ENCODE measurements around the gene PIGC.
A peak's percentile ranks its signal among the peaks of the same experiment; 100 is the strongest.

Gene PIGC

GRCh38 chr1:172451002-172451443 lies 7.2 kb upstream of the PIGC start (continued):
- peak; percentile 92 for TF ChIP-seq ZFHX2 (tag by site-specific recombination; conservative IDR thresholded peaks at IDR 0.05)
- TF ChIP-seq ZIC2 (tag by site-specific recombination; IDR thresholded peaks at IDR 0.05): no peak
- TF ChIP-seq AEBP2 (tag by site-specific recombination; IDR thresholded peaks at IDR 0.05; ENCODE audit: borderline replicate concordance): no peak
- peak; percentile 84 for TF ChIP-seq FEZF1 (tag by site-specific recombination; IDR thresholded peaks at IDR 0.05)
- no peak for TF ChIP-seq ZBTB8A (tag by site-specific recombination; IDR thresholded peaks at IDR 0.05)
- no peak for TF ChIP-seq PRDM10 (tag by site-specific recombination; IDR thresholded peaks at IDR 0.05)
- 0 out of 2 replicates have a peak, but pooled peaks have one; percentile 17 for TF ChIP-seq ZNF660 (tag by site-specific recombination; IDR thresholded peaks at IDR 0.05)
- TF ChIP-seq ZNF114 (tag by site-specific recombination; IDR thresholded peaks at IDR 0.05): no peak
- no peak for TF ChIP-seq ZFP3 (tag by site-specific recombination; IDR thresholded peaks at IDR 0.05; ENCODE audit: low read depth)
- TF ChIP-seq ZNF398 (tag by site-specific recombination; IDR thresholded peaks at IDR 0.05): peak; percentile 84
- TF ChIP-seq ZNF266 (tag by site-specific recombination; IDR thresholded peaks at IDR 0.05; ENCODE audit: low read depth): no peak
- no peak for TF ChIP-seq ZBTB10 (tag by site-specific recombination; IDR thresholded peaks at IDR 0.05)
- no peak for TF ChIP-seq ZNF175 (tag by site-specific recombination; IDR thresholded peaks at IDR 0.05)
- TF ChIP-seq ZNF155 (tag by site-specific recombination; IDR thresholded peaks at IDR 0.05): no peak
- TF ChIP-seq ZNF560 (tag by site-specific recombination; IDR thresholded peaks at IDR 0.05; ENCODE audit: borderline replicate concordance): no peak
- no peak for TF ChIP-seq ZNF433 (tag by site-specific recombination; IDR thresholded peaks at IDR 0.05; ENCODE audit: low read depth)
- TF ChIP-seq PATZ1 (tag by site-specific recombination; IDR thresholded peaks at IDR 0.05): 0 out of 2 replicates have a peak, but pooled peaks have one; percentile 13
- TF ChIP-seq MEIS1 (CRISPR knock-in tag; IDR thresholded peaks at IDR 0.05; ENCODE audit: borderline replicate concordance): no peak
- TF ChIP-seq ZNF362 (tag by site-specific recombination; IDR thresholded peaks at IDR 0.05): no peak
- no peak for TF ChIP-seq ZNF785 (tag by site-specific recombination; IDR thresholded peaks at IDR 0.05)
- no peak for TF ChIP-seq ZNF157 (tag by site-specific recombination; IDR thresholded peaks at IDR 0.05)
- no peak for TF ChIP-seq ZFP69B (tag by site-specific recombination; IDR thresholded peaks at IDR 0.05)
- TF ChIP-seq ZSCAN23 (tag by site-specific recombination; IDR thresholded peaks at IDR 0.05): no peak
- no peak for TF ChIP-seq ZNF596 (tag by site-specific recombination; IDR thresholded peaks at IDR 0.05)
- no peak for TF ChIP-seq ZBTB21 (tag by site-specific recombination; IDR thresholded peaks at IDR 0.05)
- TF ChIP-seq ZNF404 (tag by site-specific recombination; IDR thresholded peaks at IDR 0.05): no peak
- TF ChIP-seq ZNF350 (tag by site-specific recombination; IDR thresholded peaks at IDR 0.05): no peak
- TF ChIP-seq ZNF664 (tag by site-specific recombination; IDR thresholded peaks at IDR 0.05): 0 out of 2 replicates have a peak, but pooled peaks have one; percentile 7
- no peak for TF ChIP-seq ZNF549 (tag by site-specific recombination; IDR thresholded peaks at IDR 0.05)
